ENCODE measurements around the gene MTHFD1L. TPM values are rescaled to one million over a fixed set of nuclear protein-coding genes. Genes with fewer than 3 reads are reported as not detected.

MTHFD1L gene
- total and polyA plus RNA-seq, 9 of the 15 experiments (the other 6 are each of a cell fraction or from before 2014, with no cell fraction given) = 20.9 to 128 (median 61.0) TPM

- no peak for TF ChIP-seq MNT (conservative IDR thresholded peaks at IDR 0.05)
- TF ChIP-seq DIDO1 (tag; IDR thresholded peaks at IDR 0.05; ENCODE audit: low read depth) = no peak
- peak; percentile 68 for TF ChIP-seq MEIS2 (IDR thresholded peaks at IDR 0.05; ENCODE audit: partially characterized antibody)
- no peak for TF ChIP-seq SNAPC5 (CRISPR knock-in tag; IDR thresholded peaks at IDR 0.05)
- TF ChIP-seq MED1 (CRISPR knock-in tag; IDR thresholded peaks at IDR 0.05; ENCODE audit: borderline replicate concordance) = no peak
- no peak for TF ChIP-seq ZNF140 (CRISPR knock-in tag; IDR thresholded peaks at IDR 0.05)
- no peak for TF ChIP-seq ZNF57 (CRISPR knock-in tag; IDR thresholded peaks at IDR 0.05)
- no peak for TF ChIP-seq IRF2 (CRISPR knock-in tag; IDR thresholded peaks at IDR 0.05)
- TF ChIP-seq COPS2 (conservative IDR thresholded peaks at IDR 0.05) = no peak
Observed at GRCh38 chr6:151119823-151120524, 254.5 kb downstream of the MTHFD1L start (continued).

- intact Hi-C loops (cut with micrococcal nuclease) = no loop called here
- no peak for FAIRE-seq
- H3K36me3 ChIP-seq (ENCODE audit: control insufficient read depth, insufficient read depth, low read length) = no peaks in the 10 kb centered on the region
- POLR2A ChIA-PET = no interaction called here
- no peak for DNase-seq (ENCODE audit: extremely low read depth in 1 of 4, low spot score in 3 of 4)
- no peak overlapping the region for H2AFZ ChIP-seq (ENCODE audit: low read depth, low read length)
- peaks cover 5% of the 10 kb centered on the region; the same call in 1 of the 2 replicates for H4K20me1 ChIP-seq (replicated peaks; ENCODE audit: control insufficient read depth, insufficient read depth, low read length)
- BruUV-seq (replicated peaks) = no TSS peak
- H3K79me2 ChIP-seq (ENCODE audit: control insufficient read depth, insufficient read depth, low read length) = no peaks in the 10 kb centered on the region
- no peak overlapping the region for H3K9ac ChIP-seq (ENCODE audit: insufficient read depth in 1 of 2, low read depth in 2 of 2, low read length in 2 of 2)
- no peak overlapping the region for H3K4me2 ChIP-seq (ENCODE audit: insufficient read depth, low read length)
- no peaks in the 10 kb centered on the region for H3K9me3 ChIP-seq (replicated peaks; ENCODE audit: control insufficient read depth, insufficient read depth, low read depth, low read length)
- H3K9me1 ChIP-seq (ENCODE audit: control insufficient read depth, insufficient read depth, low read length) = no peaks in the 10 kb centered on the region
- WGBS (ENCODE audit: insufficient coverage, low coverage, missing lambda C conversion rate) = 0% methylated on average over 1 of the region's 1 CpG
- in situ Hi-C loops (cut with MboI) = no loop called here
- ATAC-seq = no peak
- H3K27ac ChIP-seq (ENCODE audit: extremely low read depth, low read depth, low read length) = no peak overlapping the region
- H3K27me3 ChIP-seq (ENCODE audit: control insufficient read depth in 2 of 2, insufficient read depth in 2 of 2, low read length in 2 of 2) = peaks cover 12 to 44% of the 10 kb centered on the region in 2 experiments; a peak in 4 of 5 replicates
- no peak overlapping the region for H3K4me3 ChIP-seq
- CTCF ChIA-PET (ENCODE audit: low intra/inter-chr PET ratio) = no interaction called here
- H3K4me1 ChIP-seq (replicated peaks in 1 of 2; ENCODE audit: control insufficient read depth in 2 of 2, insufficient read depth in 2 of 2, low read length in 2 of 2) = no peaks in the 10 kb centered on the region
- TF ChIP-seq ZC3H8 (IDR thresholded peaks at IDR 0.05) = no peak
- no peak for TF ChIP-seq ZNF609 (CRISPR knock-in tag; IDR thresholded peaks at IDR 0.05; ENCODE audit: borderline replicate concordance)
- no peak for TF ChIP-seq RUNX1 (IDR thresholded peaks at IDR 0.05; ENCODE audit: low read depth)
- TF ChIP-seq ELF4 (CRISPR knock-in tag; IDR thresholded peaks at IDR 0.05) = no peak
- TF ChIP-seq ATF2 (CRISPR knock-in tag; IDR thresholded peaks at IDR 0.05) = no peak
- TF ChIP-seq ZNF316 (IDR thresholded peaks at IDR 0.05) = no peak
Observed at GRCh38 chr6:151121900-151122299, 256.4 kb downstream of the MTHFD1L start.

Data from K562 (cell line).